PC-9 (cell line): ENCODE results near the gene CCT2. TPM values are rescaled to one million over a fixed set of nuclear protein-coding genes. Genes with fewer than 3 reads are reported as not detected.

Experiments used
- BruUV-seq: library from RNA; stranded (reverse); fragments of 400-500 nt; replicated peaks from 2 replicates; lab custom pipeline; 2021; lab: Mats Ljungman, UMichigan
- CTCF ChIA-PET: fragments of 300-600 bp; sonication (Branson Sonifier 250); formaldehyde crosslinking; loops from one replicate; lab custom pipeline; 2022; ENCODE audit warnings: antibody characterized with exemption; lab: Charles Lee
- POLR2A ChIA-PET: fragments of 300-600 bp; sonication (Branson Sonifier 250); formaldehyde crosslinking; loops from one replicate; lab custom pipeline; 2022; ENCODE audit warnings: antibody characterized with exemption; ENCODE audit not compliant: unreplicated experiment; lab: Charles Lee
- DNase-seq, 2 experiments: peaks; one replicate each; pipeline versions ENCODE4 v3.0.0 to v3.0.0-alpha.2; 2015 to 2022; ENCODE audit warnings: mixed read lengths in 1 of 2
- H2AFZ ChIP-seq: fragments of 200-600 bp; sonication (generic); 2 replicates; pipeline ENCODE4 v1.8.1; 2017; ENCODE audit warnings: antibody characterized with exemption
- H3F3A ChIP-seq: fragments of 200-600 bp; sonication (generic); 2 replicates; pipeline ENCODE4 v1.8.1; 2017; ENCODE audit warnings: antibody characterized with exemption, mild to moderate bottlenecking, low read depth; ENCODE audit not compliant: insufficient read depth
- H3K27ac ChIP-seq: fragments of 200-600 bp; sonication (generic); 2 replicates; pipeline ENCODE4 v1.6.1; 2016; ENCODE audit warnings: mixed run types
- H3K27me3 ChIP-seq: fragments of 200-600 bp; sonication (generic); 2 replicates; pipeline ENCODE4 v1.6.1; 2016; ENCODE audit warnings: low read depth, mixed run types; ENCODE audit not compliant: insufficient read depth
- H3K36me3 ChIP-seq: fragments of 200-600 bp; sonication (generic); 2 replicates; pipeline ENCODE4 v1.6.1; 2016; ENCODE audit warnings: low read depth, mixed run types
- H3K4me1 ChIP-seq: fragments of 200-600 bp; sonication (generic); replicated peaks from 2 replicates; pipeline ENCODE4 v1.6.1; 2016; ENCODE audit warnings: mixed run types; ENCODE audit not compliant: insufficient read depth
- H3K4me2 ChIP-seq: fragments of 200-600 bp; sonication (generic); 2 replicates; pipeline ENCODE4 v1.6.1; 2017; ENCODE audit warnings: mixed run types
- H3K4me3 ChIP-seq: fragments of 200-600 bp; sonication (generic); 2 replicates; pipeline ENCODE4 v1.6.1; 2016; ENCODE audit warnings: mixed run types
- H3K79me2 ChIP-seq: fragments of 200-600 bp; sonication (generic); 2 replicates; pipeline ENCODE4 v1.6.1; 2017; ENCODE audit warnings: low read depth, mixed run types
- H3K9me2 ChIP-seq: fragments of 200-600 bp; sonication (generic); 2 replicates; pipeline ENCODE4 v1.8.1; 2017; ENCODE audit warnings: mild to moderate bottlenecking; ENCODE audit not compliant: insufficient read depth
- H3K9me3 ChIP-seq: fragments of 200-600 bp; sonication (generic); 2 replicates; pipeline ENCODE4 v1.8.1; 2016; ENCODE audit warnings: low read depth; ENCODE audit not compliant: insufficient read depth
- H4K20me1 ChIP-seq: fragments of 200-600 bp; sonication (generic); 2 replicates; pipeline ENCODE4 v1.8.1; 2017; ENCODE audit not compliant: insufficient read depth
- EZH2 ChIP-seq: fragments of 200-600 bp; sonication (generic); IDR thresholded peaks from 2 replicates; pipeline ENCODE4 v1.8.0; 2017; ENCODE audit warnings: antibody characterized with exemption, low read depth
- intact Hi-C: fragments of 100-400 bp; cut with micrococcal nuclease; formaldehyde crosslinking; loops from one replicate; pipeline ENCODE4 v1.10.0; 2022; ENCODE audit not compliant: unreplicated experiment
- total RNA-seq: library from RNA; stranded (reverse); gene quantifications from 2 replicates; pipeline ENCODE4 v1.2.3, GENCODE V29; 2021
- TF ChIP-seq, protein P1 (sequence below): fragments of 200-600 bp; sonication (generic); conservative IDR thresholded peaks from 2 replicates; pipeline ENCODE4 v1.6.1; 2017; ENCODE audit warnings: mixed run types, antibody characterized with exemption, mild to moderate bottlenecking, moderate library complexity

The CCT2 gene
- total RNA-seq, 1 experiment from 2014 or later, result 162 TPM

DNA sequence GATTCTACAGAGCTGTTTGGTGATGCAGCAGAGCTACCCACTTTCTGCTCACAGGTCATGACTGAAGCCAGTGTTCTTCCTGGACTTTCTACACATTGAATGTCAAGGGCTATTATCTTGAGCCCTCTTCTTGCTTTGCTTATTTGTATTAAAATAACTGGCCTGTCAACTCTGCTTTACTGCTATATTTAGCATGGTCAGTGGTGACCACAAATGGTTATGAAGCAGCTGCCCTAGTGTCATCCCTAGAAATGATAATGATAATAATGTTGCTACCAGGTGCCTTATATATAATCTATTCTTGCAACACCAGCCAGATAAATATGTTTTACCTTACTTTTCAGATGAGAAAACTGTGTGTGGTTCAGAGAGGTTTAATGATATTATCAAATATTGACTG, 28.1 kb downstream of the CCT2 start:
- Histone ChIP-seq H4K20me1 (no peaks in the 10 kb centered on the region), H3K9me2 (no peaks in the 10 kb centered on the region), H3K4me2 (no peak overlapping the region), H2AFZ (no peak overlapping the region), H3K4me3 (no peak overlapping the region), H3K79me2 (no peaks in the 10 kb centered on the region), H3K4me1 (no peaks in the 10 kb centered on the region), H3K36me3 (no peaks in the 10 kb centered on the region), H3K27ac (no peak overlapping the region), H3K27me3 (peaks cover 13% of the 10 kb centered on the region; the same call in 1 of the 2 replicates), H3K9me3 (no peaks in the 10 kb centered on the region; the same call in 1 of the 2 replicates), H3F3A (no peaks in the 10 kb centered on the region)
- BruUV-seq, result no TSS peak
- TF ChIP-seq, protein P1, sequence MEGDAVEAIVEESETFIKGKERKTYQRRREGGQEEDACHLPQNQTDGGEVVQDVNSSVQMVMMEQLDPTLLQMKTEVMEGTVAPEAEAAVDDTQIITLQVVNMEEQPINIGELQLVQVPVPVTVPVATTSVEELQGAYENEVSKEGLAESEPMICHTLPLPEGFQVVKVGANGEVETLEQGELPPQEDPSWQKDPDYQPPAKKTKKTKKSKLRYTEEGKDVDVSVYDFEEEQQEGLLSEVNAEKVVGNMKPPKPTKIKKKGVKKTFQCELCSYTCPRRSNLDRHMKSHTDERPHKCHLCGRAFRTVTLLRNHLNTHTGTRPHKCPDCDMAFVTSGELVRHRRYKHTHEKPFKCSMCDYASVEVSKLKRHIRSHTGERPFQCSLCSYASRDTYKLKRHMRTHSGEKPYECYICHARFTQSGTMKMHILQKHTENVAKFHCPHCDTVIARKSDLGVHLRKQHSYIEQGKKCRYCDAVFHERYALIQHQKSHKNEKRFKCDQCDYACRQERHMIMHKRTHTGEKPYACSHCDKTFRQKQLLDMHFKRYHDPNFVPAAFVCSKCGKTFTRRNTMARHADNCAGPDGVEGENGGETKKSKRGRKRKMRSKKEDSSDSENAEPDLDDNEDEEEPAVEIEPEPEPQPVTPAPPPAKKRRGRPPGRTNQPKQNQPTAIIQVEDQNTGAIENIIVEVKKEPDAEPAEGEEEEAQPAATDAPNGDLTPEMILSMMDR, result no peak
- no peak for TF ChIP-seq EZH2
- intact Hi-C loops, result no loop called here
- POLR2A ChIA-PET, result no interaction called here
- CTCF ChIA-PET, result no interaction called here
- DNase-seq, result no peak

DNA sequence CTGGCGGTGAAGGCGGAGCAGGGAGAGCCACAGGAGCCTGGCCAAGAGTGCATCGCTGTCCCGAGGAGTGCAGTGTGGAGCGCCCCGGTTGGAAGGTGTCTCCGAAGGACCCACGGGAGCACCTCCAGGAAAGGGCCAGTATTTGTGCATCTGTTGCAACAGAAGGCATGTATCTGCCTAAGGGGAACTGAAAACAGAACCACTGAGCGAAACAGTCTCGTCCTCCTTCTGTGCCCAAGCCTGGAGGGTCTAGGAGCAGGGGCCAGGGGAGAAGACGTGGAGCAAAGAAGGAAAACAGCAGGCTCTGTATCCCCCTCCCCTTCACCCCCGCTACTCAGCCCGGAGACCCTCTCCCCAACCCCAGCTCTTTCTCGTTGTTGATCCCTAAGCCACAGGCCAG, 30.8 kb downstream of the CCT2 start:
- H3K4me1 ChIP-seq, result no peaks in the 10 kb centered on the region
- no peak for DNase-seq
- H3K36me3 ChIP-seq, result no peaks in the 10 kb centered on the region
- H2AFZ ChIP-seq, result no peak overlapping the region; the same call in 1 of the 2 replicates
- BruUV-seq, result no TSS peak
- ChIA-PET CTCF (no interaction called here), POLR2A (interaction anchor here (0.6 kb wide), 1 partner anchor 1575 kb away, joined by 3 read pairs; no protein-coding TSS in a partner anchor)
- no peak overlapping the region for H3K27ac ChIP-seq
- no peaks in the 10 kb centered on the region for H4K20me1 ChIP-seq
- intact Hi-C loops, result no loop called here
- no peaks in the 10 kb centered on the region for H3K9me3 ChIP-seq
- no peaks in the 10 kb centered on the region for H3F3A ChIP-seq
- peaks cover 17% of the 10 kb centered on the region; the same call in 1 of the 2 replicates for H3K27me3 ChIP-seq
- no peak overlapping the region for H3K4me2 ChIP-seq
- TF ChIP-seq, protein P1, result no peak
- no peak for TF ChIP-seq EZH2
- H3K79me2 ChIP-seq, result no peaks in the 10 kb centered on the region
- H3K9me2 ChIP-seq, result no peaks in the 10 kb centered on the region
- H3K4me3 ChIP-seq, result no peak overlapping the region

DNA sequence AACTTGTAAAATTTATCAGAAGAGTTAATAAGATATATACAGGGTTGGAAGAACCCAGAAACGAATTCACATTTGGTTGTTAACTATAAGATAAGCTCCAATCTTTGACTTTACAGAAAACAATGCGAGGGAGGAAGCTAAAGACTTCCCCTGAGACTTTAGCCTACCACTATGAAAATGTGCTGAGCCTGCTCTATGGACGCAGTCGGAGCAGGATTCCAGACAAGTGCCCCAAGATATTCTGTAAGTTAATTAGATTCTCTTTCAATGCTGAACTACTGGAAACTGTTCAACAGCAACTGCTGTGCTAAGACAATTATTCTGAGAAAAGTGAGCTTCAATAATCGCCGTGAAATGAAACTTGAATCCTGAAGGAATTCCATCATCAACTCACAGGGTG, 33.8 kb downstream of the CCT2 start:
- H3F3A ChIP-seq, result no peaks in the 10 kb centered on the region
- no peaks in the 10 kb centered on the region for H3K36me3 ChIP-seq
- no peaks in the 10 kb centered on the region for H4K20me1 ChIP-seq
- H3K4me1 ChIP-seq, result no peaks in the 10 kb centered on the region
- DNase-seq, result no peak
- CTCF ChIA-PET, result no interaction called here
- H3K9me2 ChIP-seq, result no peaks in the 10 kb centered on the region
- H3K4me3 ChIP-seq, result no peak overlapping the region
- H3K79me2 ChIP-seq, result no peaks in the 10 kb centered on the region
- H3K27me3 ChIP-seq, result peaks cover 17% of the 10 kb centered on the region; the same call in 1 of the 2 replicates
- H2AFZ ChIP-seq, result no peak overlapping the region
- BruUV-seq, result no TSS peak
- no peaks in the 10 kb centered on the region for H3K9me3 ChIP-seq
- H3K27ac ChIP-seq, result no peak overlapping the region
- TF ChIP-seq, protein P1, result no peak
- TF ChIP-seq EZH2, result no peak
- no peak overlapping the region for H3K4me2 ChIP-seq
- intact Hi-C loops, result no loop called here
- POLR2A ChIA-PET, result no interaction called here
